Measurements from ENCODE around the gene CDC37. TPM values are rescaled to one million over a fixed set of nuclear protein-coding genes. Genes with fewer than 3 reads are reported as not detected.
A peak's percentile ranks its signal among the peaks of the same experiment; 100 is the strongest.

The CDC37 gene
- polyA plus RNA-seq, 1 experiment, result 268 TPM

DNA sequence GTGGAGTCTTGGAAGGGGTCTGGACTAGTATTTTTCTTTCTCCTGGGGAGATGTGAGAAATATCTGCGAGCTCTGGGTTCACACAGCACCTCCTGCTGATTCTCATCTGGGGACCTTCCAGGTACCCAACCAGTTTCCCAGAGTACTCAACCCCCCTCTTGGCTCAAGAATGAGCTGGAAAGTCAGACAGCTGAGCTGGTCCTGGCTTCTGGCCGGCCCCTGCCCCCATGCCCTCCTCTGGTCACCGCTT lies 14.8 kb upstream of the CDC37 start:
- peaks cover 13% of the 10 kb centered on the region for H3K9me3 ChIP-seq (ENCODE audit: control insufficient read depth, insufficient read depth, low read length)
- POLR2A ChIA-PET, result interaction anchor here (0.5 to 1.4 kb wide), 4 partner anchors 13 to 158 kb away, joined by 4 to 7 read pairs (median 6); partner anchors contain the start of gene CDC37
- H3K27me3 ChIP-seq (ENCODE audit: control insufficient read depth, insufficient read depth, low read length), result peaks cover 14% of the 10 kb centered on the region
- CTCF ChIA-PET, result interaction anchor here (0.7 to 6.5 kb wide), 5 partner anchors 10 to 132 kb away, joined by 3 to 87 read pairs (median 3); partner anchors contain the start of gene CDC37
- DNase-seq (ENCODE audit: low read depth, low spot score), result no peak
- no peak overlapping the region for H3K4me3 ChIP-seq (ENCODE audit: low read depth, low read length)
- TF ChIP-seq, protein P1, sequence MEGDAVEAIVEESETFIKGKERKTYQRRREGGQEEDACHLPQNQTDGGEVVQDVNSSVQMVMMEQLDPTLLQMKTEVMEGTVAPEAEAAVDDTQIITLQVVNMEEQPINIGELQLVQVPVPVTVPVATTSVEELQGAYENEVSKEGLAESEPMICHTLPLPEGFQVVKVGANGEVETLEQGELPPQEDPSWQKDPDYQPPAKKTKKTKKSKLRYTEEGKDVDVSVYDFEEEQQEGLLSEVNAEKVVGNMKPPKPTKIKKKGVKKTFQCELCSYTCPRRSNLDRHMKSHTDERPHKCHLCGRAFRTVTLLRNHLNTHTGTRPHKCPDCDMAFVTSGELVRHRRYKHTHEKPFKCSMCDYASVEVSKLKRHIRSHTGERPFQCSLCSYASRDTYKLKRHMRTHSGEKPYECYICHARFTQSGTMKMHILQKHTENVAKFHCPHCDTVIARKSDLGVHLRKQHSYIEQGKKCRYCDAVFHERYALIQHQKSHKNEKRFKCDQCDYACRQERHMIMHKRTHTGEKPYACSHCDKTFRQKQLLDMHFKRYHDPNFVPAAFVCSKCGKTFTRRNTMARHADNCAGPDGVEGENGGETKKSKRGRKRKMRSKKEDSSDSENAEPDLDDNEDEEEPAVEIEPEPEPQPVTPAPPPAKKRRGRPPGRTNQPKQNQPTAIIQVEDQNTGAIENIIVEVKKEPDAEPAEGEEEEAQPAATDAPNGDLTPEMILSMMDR (IDR thresholded peaks at IDR 0.05; ENCODE audit: low read depth, low read length), result no peak
- H3K27ac ChIP-seq (ENCODE audit: low read depth, low read length), result peak overlapping the region; percentile 21

- DNase-seq (ENCODE audit: low read depth, low spot score), result no peak
- Histone ChIP-seq H3K27me3 (ENCODE audit: control insufficient read depth, insufficient read depth, low read length) (peaks cover 14% of the 10 kb centered on the region), H3K4me3 (ENCODE audit: low read depth, low read length) (no peak overlapping the region), H3K9me3 (ENCODE audit: control insufficient read depth, insufficient read depth, low read length) (peaks cover 13% of the 10 kb centered on the region), H3K27ac (ENCODE audit: low read depth, low read length) (peak overlapping the region; percentile 21)
- TF ChIP-seq, protein P1 (IDR thresholded peaks at IDR 0.05; ENCODE audit: low read depth, low read length), result no peak
- CTCF ChIA-PET, result interaction anchor here (0.9 to 6.5 kb wide), 6 partner anchors 9 to 132 kb away, joined by 3 to 87 read pairs (median 4); partner anchors contain the start of gene CDC37
- POLR2A ChIA-PET, result interaction anchor here (0.5 to 1.4 kb wide), 4 partner anchors 14 to 158 kb away, joined by 4 to 7 read pairs (median 6); partner anchors contain the start of gene CDC37
Measured at GRCh38 chr19:10417541-10418234, 14.3 kb upstream of the CDC37 start.

- H3K27ac ChIP-seq (ENCODE audit: low read depth, low read length), result peak overlapping the region; percentile 31
- CTCF ChIA-PET, result interaction anchor here (0.6 to 6.5 kb wide), 22 partner anchors 10 to 1180 kb away, joined by 3 to 87 read pairs (median 4); partner anchors contain the start of gene CDC37
- TF ChIP-seq, protein P1 (IDR thresholded peaks at IDR 0.05; ENCODE audit: low read depth, low read length), result peak; percentile 74
- DNase-seq (ENCODE audit: low read depth, low spot score), result peak; percentile 72
- H3K27me3 ChIP-seq (ENCODE audit: control insufficient read depth, insufficient read depth, low read length), result peaks cover 8% of the 10 kb centered on the region
- POLR2A ChIA-PET, result no interaction called here
- H3K9me3 ChIP-seq (ENCODE audit: control insufficient read depth, insufficient read depth, low read length), result peaks cover 13% of the 10 kb centered on the region
- peak overlapping the region; percentile 67 for H3K4me3 ChIP-seq (ENCODE audit: low read depth, low read length)
Measured at GRCh38 chr19:10416380-10417257, 13.3 kb upstream of the CDC37 start.

GRCh38 chr19:10416083-10416379 lies 12.7 kb upstream of the CDC37 start:
- H3K4me3 ChIP-seq (ENCODE audit: low read depth, low read length), result peak overlapping the region; percentile 67
- H3K9me3 ChIP-seq (ENCODE audit: control insufficient read depth, insufficient read depth, low read length), result peaks cover 13% of the 10 kb centered on the region
- peaks cover 6% of the 10 kb centered on the region for H3K27me3 ChIP-seq (ENCODE audit: control insufficient read depth, insufficient read depth, low read length)
- TF ChIP-seq, protein P1 (IDR thresholded peaks at IDR 0.05; ENCODE audit: low read depth, low read length), result no peak
- DNase-seq (ENCODE audit: low read depth, low spot score), result no peak
- no peak overlapping the region for H3K27ac ChIP-seq (ENCODE audit: low read depth, low read length)
- POLR2A ChIA-PET, result no interaction called here
- CTCF ChIA-PET, result interaction anchor here (0.6 to 6.5 kb wide), 21 partner anchors 10 to 1180 kb away, joined by 3 to 87 read pairs (median 4); partner anchors contain the start of gene CDC37

Data from AG04450 (cell line).